Activated naive CD4-positive, alpha-beta T cell treated with anti-CD3 and anti-CD28 coated beads for 36 hours (primary cell): ENCODE results near the gene CRAT. TPM values are rescaled to one million over a fixed set of nuclear protein-coding genes. Genes with fewer than 3 reads are reported as not detected.

Experiments
- CTCF ChIA-PET: fragments of 350-600 bp; sonication (Branson Sonifier 250); formaldehyde crosslinking; loops from one replicate; lab custom pipeline; 2021; ENCODE audit warnings: antibody characterized with exemption; lab: Charles Lee
- DNase-seq: peaks from one replicate; pipeline ENCODE4 v3.0.0-alpha.2; 2020
- H3K27ac Mint-ChIP-seq: one replicate; pipeline ENCODE4 v1.8.0; 2021; ENCODE audit warnings: mild to moderate bottlenecking, mixed read lengths
- H3K27me3 Mint-ChIP-seq: one replicate; pipeline ENCODE4 v1.8.0; 2021; ENCODE audit warnings: low read depth, mixed read lengths
- H3K36me3 Mint-ChIP-seq: one replicate; pipeline ENCODE4 v1.8.0; 2021; ENCODE audit warnings: low read depth, mixed read lengths
- H3K4me1 Mint-ChIP-seq: one replicate; pipeline ENCODE4 v1.8.0; 2021; ENCODE audit warnings: low read depth, mixed read lengths
- H3K4me3 Mint-ChIP-seq: one replicate; pipeline ENCODE4 v1.8.0; 2021; ENCODE audit warnings: mild to moderate bottlenecking, moderate library complexity, mixed read lengths
- H3K9me3 Mint-ChIP-seq: one replicate; pipeline ENCODE4 v1.8.0; 2021; ENCODE audit warnings: mixed read lengths
- intact Hi-C: fragments of 100-400 bp; cut with micrococcal nuclease; formaldehyde crosslinking; loops from one replicate; pipeline ENCODE4 v1.15.1; 2023
- total RNA-seq, 2 experiments: library from RNA; stranded (reverse); gene quantifications; one replicate each; pipeline ENCODE4 v1.2.3, GENCODE V29; 2021

Gene CRAT
- total RNA-seq, 2 experiments from 2014 or later: 15.0 to 15.8 TPM

DNA sequence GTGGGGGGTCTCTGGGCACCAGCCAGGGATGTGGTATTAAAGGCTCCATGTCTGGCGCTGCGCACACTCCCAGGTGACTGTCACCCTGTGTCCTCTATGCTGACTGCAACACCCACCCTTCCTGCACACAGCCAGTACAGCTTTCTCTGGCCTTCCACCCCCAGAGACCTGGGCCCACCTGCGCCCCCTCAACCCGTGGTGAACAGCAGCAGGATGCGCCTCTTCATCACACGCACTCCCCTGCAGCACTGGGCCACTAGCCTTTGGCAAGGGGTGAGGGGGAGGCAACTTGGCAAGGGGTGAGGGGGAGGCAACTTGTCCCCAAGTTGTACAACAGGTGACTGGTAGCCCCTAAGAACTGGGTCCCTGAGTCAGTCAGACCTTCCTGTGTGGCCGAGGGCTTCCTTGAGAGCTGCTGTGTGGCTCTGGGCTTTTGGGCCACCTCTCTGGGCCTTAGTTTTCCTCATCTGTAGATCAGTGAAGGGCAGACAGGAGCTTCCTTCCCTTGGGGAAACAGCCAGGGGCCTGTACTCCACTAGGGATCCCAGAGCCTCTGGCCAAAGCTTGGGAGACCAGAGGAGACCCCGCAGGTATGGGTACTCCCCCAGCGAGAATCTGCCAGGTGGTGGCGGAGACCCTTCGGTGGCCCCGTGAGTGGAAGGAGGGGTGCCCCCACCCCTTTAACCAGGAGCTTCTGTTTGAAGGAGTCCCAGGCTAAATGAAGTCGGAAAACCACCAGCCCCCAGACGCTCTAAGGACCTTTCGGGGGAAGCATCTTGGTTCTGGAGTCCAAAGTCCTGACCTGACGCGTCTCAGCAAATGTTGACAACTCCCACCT lies 4.5 kb downstream of the CRAT start:
- DNase-seq: no peak
- CTCF ChIA-PET: interaction anchor here (0.8 to 1.0 kb wide), 2 partner anchors 25 to 400 kb away, joined by 3 to 4 read pairs; no protein-coding TSS in a partner anchor
- Mint-ChIP-seq H3K27ac (no peak overlapping the region), H3K9me3 (no peaks in the 10 kb centered on the region), H3K27me3 (no peaks in the 10 kb centered on the region), H3K4me3 (no peak overlapping the region), H3K4me1 (peaks cover 8% of the 10 kb centered on the region), H3K36me3 (no peaks in the 10 kb centered on the region)
- intact Hi-C loops: no loop called here

DNA sequence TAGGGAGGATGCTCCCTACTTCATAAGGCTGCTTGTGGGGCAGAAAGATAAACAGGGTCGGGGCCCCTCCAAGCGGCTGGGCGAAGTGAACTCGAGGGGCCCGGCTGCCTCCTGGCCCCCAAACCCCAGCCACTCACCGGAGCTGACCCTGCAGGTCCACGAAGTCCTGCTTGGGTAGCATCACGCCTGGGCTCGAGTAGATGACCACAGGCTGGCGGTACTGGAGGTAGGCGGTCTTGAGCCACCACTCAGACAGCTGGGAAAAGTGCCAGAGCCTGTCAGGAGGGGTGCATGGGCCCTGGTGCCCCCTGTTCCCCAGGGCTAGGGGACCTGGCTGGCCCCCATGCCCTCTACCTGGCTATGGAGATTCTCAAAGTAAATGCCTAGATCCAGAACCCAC lies 6.5 kb downstream of the CRAT start:
- intact Hi-C loops: no loop called here
- Mint-ChIP-seq H3K27ac (no peak overlapping the region), H3K9me3 (no peaks in the 10 kb centered on the region), H3K4me3 (no peak overlapping the region), H3K4me1 (peaks cover 4% of the 10 kb centered on the region), H3K27me3 (no peaks in the 10 kb centered on the region), H3K36me3 (no peaks in the 10 kb centered on the region)
- CTCF ChIA-PET: interaction anchor here (0.6 kb wide), 1 partner anchor 8 kb away, joined by 6 read pairs; no protein-coding TSS in a partner anchor
- no peak for DNase-seq

DNA sequence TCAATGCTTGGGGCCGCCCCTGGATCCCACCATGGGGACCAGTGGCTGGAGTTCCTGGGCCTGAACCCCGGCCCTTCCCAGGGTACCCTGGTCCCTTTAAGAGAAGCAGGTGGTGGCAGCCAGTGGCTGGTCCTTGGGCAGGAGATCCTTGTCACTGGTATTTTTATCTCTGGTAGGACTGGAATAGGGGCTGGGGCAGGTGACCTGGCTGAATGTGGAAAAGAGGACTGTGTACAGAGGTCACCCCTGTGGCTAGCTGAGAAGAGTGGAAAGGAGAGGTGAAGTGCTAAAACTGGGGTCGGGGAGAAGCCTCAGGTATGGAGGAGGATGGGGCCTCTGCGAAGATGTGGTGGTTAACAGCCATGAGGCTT lies 7.0 kb downstream of the CRAT start:
- CTCF ChIA-PET: no interaction called here
- Mint-ChIP-seq H3K36me3 (no peaks in the 10 kb centered on the region), H3K27me3 (no peaks in the 10 kb centered on the region), H3K4me1 (no peaks in the 10 kb centered on the region), H3K9me3 (no peaks in the 10 kb centered on the region), H3K4me3 (no peak overlapping the region), H3K27ac (no peak overlapping the region)
- intact Hi-C loops: no loop called here
- no peak for DNase-seq

GRCh38 chr9:129102791-129103594 lies 7.6 kb downstream of the CRAT start:
- Mint-ChIP-seq H3K27me3 (no peaks in the 10 kb centered on the region), H3K9me3 (no peaks in the 10 kb centered on the region), H3K36me3 (no peaks in the 10 kb centered on the region), H3K4me1 (no peaks in the 10 kb centered on the region), H3K27ac (no peak overlapping the region), H3K4me3 (no peak overlapping the region)
- peak; percentile 39 for DNase-seq
- intact Hi-C loops: no loop called here
- CTCF ChIA-PET: interaction anchor here (0.7 kb wide), 1 partner anchor 28 kb away, joined by 3 read pairs; no protein-coding TSS in a partner anchor

DNA sequence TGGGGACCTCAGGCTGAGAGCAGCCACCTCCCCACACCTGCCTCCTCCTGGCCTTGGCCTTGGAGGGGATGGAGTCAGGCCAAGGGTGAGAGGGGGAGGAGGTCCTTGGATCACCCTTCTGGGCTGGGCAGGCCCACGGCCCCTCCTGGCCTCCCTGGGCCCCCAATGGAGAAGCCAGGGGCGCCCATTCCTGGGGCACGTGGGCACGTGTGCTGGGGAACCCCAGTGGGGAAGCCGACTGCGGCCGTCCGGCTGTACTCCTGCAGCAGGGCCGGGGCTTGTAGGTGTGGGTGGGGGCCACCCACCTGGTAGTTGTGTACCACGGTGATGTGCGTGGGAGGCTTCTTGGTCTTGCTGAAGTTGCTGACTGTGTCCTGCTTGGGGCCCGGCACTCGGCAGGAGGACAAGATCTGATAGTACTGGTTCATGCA lies 8.5 kb downstream of the CRAT start:
- H3K36me3 Mint-ChIP-seq: no peaks in the 10 kb centered on the region
- no peak for DNase-seq
- H3K27ac Mint-ChIP-seq: no peak overlapping the region
- no peaks in the 10 kb centered on the region for H3K4me1 Mint-ChIP-seq
- CTCF ChIA-PET: no interaction called here
- intact Hi-C loops: no loop called here
- no peaks in the 10 kb centered on the region for H3K9me3 Mint-ChIP-seq
- H3K4me3 Mint-ChIP-seq: no peak overlapping the region
- H3K27me3 Mint-ChIP-seq: no peaks in the 10 kb centered on the region

- no peaks in the 10 kb centered on the region for H3K27me3 Mint-ChIP-seq
- no peak for DNase-seq
- CTCF ChIA-PET: no interaction called here
- no peak overlapping the region for H3K27ac Mint-ChIP-seq
- H3K4me1 Mint-ChIP-seq: no peaks in the 10 kb centered on the region
- intact Hi-C loops: no loop called here
- H3K36me3 Mint-ChIP-seq: peaks cover 2% of the 10 kb centered on the region
- no peaks in the 10 kb centered on the region for H3K9me3 Mint-ChIP-seq
- H3K4me3 Mint-ChIP-seq: no peak overlapping the region
These were observed 9.3 kb downstream of the CRAT start for GRCh38 chr9:129101279-129101678.

DNA sequence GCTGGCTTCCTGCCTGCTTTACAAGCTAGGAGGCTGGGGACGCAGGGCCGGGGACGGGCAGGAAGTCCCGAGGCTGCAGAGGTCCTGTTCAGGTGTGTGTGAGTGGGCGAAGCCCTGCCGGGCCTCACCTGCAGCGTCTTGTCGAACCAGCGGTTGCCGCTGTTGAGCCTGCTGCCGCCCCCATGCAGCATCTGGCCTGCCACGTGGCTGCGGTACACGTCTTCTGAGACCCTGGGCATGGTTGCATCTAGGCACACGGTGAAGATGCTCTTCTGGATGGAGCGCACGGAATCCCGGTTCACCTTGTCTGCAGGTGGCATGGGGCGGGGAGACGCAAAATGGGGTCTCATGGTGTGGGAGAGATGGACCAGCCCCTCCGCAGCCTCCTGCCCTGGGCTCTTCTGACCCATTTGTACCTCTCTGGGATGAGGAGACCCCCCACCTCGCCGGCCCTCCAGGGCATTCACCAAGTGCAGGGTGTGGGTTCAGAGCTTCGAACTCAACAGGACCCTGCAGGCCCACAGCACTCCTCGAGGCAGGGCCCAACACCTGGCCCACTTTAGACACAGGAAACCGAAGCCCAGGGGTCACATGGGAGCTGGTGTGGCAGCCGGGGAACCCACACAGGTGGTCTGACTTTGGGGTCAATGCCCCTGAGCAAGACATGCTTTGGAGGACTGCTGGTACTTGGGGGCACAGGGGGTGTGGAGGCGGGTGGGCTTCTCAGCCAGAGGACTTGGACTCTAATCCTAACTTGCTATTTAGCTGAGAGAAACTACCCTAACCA lies 10.0 kb downstream of the CRAT start:
- Mint-ChIP-seq H3K9me3 (no peaks in the 10 kb centered on the region), H3K4me1 (no peaks in the 10 kb centered on the region), H3K4me3 (no peak overlapping the region), H3K27me3 (no peaks in the 10 kb centered on the region), H3K36me3 (peaks cover 2% of the 10 kb centered on the region), H3K27ac (no peak overlapping the region)
- intact Hi-C loops: no loop called here
- DNase-seq: no peak
- CTCF ChIA-PET: no interaction called here

- Mint-ChIP-seq H3K9me3 (no peaks in the 10 kb centered on the region), H3K27me3 (no peaks in the 10 kb centered on the region), H3K27ac (no peak overlapping the region), H3K4me1 (no peaks in the 10 kb centered on the region), H3K36me3 (peaks cover 2% of the 10 kb centered on the region), H3K4me3 (no peak overlapping the region)
- intact Hi-C loops: no loop called here
- DNase-seq: no peak
- CTCF ChIA-PET: interaction anchor here (0.9 kb wide), 1 partner anchor 35 kb away, joined by 3 read pairs; no protein-coding TSS in a partner anchor
These were observed 12.3 kb downstream of the CRAT start for GRCh38 chr9:129098328-129098727.

- CTCF ChIA-PET: interaction anchor here (0.6 to 0.9 kb wide), 2 partner anchors 36 to 109 kb away, joined by 3 read pairs; no protein-coding TSS in a partner anchor
- Mint-ChIP-seq H3K9me3 (no peaks in the 10 kb centered on the region), H3K36me3 (peaks cover 2% of the 10 kb centered on the region), H3K27ac (no peak overlapping the region), H3K4me3 (no peak overlapping the region), H3K4me1 (no peaks in the 10 kb centered on the region), H3K27me3 (no peaks in the 10 kb centered on the region)
- DNase-seq: no peak
- intact Hi-C loops: no loop called here
These were observed 12.8 kb downstream of the CRAT start for GRCh38 chr9:129097671-129098306.

DNA sequence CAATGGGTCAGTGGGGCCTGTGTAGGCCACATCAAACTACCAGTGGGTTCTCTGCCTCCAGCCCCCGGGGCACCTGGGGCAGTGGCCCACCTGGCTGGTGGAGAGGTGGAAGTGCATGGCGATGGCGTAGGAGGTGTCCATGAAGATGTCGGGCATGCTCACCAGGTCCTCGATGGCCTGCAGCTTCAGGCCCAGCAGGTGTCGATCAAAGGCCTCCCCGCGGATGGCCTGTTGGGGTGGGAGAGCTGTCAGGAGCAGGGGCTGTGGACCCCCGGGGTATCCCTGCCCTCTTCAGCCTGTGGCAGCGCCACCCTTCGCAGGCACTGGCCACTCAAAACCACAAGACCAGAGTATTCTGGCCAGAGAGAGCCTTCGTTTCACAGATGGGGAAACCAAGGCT lies 14.7 kb downstream of the CRAT start:
- intact Hi-C loops: no loop called here
- no peak for DNase-seq
- Mint-ChIP-seq H3K36me3 (peaks cover 2% of the 10 kb centered on the region), H3K4me3 (no peak overlapping the region), H3K27ac (no peak overlapping the region), H3K27me3 (no peaks in the 10 kb centered on the region), H3K9me3 (no peaks in the 10 kb centered on the region), H3K4me1 (no peaks in the 10 kb centered on the region)
- CTCF ChIA-PET: interaction anchor here (0.6 kb wide), 1 partner anchor 8 kb away, joined by 6 read pairs; no protein-coding TSS in a partner anchor

DNA sequence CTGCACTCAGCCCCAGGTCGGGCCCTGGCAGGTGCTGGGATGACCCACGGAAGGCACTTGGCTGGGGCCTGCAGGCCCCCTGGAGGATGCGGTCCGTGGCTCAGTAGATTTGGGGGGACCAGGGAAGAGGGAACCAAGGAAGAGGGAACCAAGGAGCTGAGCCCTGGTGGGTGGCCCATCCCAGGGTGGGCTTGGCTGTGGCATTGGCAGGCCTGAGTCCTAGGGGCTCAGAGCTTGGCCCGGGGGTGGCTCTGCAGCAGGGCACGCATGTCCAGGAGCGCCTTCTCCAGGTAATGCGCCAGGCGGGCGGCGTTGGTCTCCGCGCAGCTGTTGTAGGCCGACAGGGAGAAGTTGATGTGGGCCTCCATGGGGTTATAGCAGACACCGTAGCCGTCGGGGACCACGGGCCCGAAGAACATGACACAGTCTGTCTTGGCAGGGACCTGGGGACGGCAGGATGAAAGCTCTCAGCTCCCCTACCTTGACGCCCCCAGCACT lies 15.4 kb downstream of the CRAT start:
- no peak overlapping the region for H3K27ac Mint-ChIP-seq
- H3K9me3 Mint-ChIP-seq: no peaks in the 10 kb centered on the region
- intact Hi-C loops: no loop called here
- H3K4me3 Mint-ChIP-seq: no peak overlapping the region
- H3K27me3 Mint-ChIP-seq: no peaks in the 10 kb centered on the region
- CTCF ChIA-PET: interaction anchor here (0.6 kb wide), 1 partner anchor 9 kb away, joined by 6 read pairs; no protein-coding TSS in a partner anchor
- no peak for DNase-seq
- no peaks in the 10 kb centered on the region for H3K4me1 Mint-ChIP-seq
- peaks cover 3% of the 10 kb centered on the region for H3K36me3 Mint-ChIP-seq
